Osteocyte (in vitro differentiated cells): Measurements from ENCODE around the gene PPP1R36. TPM values are rescaled to one million over a fixed set of nuclear protein-coding genes. Genes with fewer than 3 reads are reported as not detected.
"Not testable (repeated sequence)": the region's sequence is repeated elsewhere in the genome, so short reads cannot be mapped to it uniquely, and the experiment has no call there.

Experiments
- DNase-seq: peaks from one replicate; pipeline ENCODE4 v3.0.0; 2021; ENCODE audit warnings: mixed read lengths; ENCODE audit not compliant: unreplicated experiment; ENCODE audit errors: extremely low spot score
- H3K27ac Mint-ChIP-seq: one replicate; pipeline ENCODE4 v1.8.0; 2021; ENCODE audit warnings: mild to moderate bottlenecking, mixed read lengths; ENCODE audit not compliant: unreplicated experiment
- H3K27me3 Mint-ChIP-seq: one replicate; pipeline ENCODE4 v1.8.0; 2021; ENCODE audit warnings: mixed read lengths; ENCODE audit not compliant: unreplicated experiment
- H3K36me3 Mint-ChIP-seq: one replicate; pipeline ENCODE4 v1.8.0; 2021; ENCODE audit warnings: mixed read lengths; ENCODE audit not compliant: unreplicated experiment
- H3K4me1 Mint-ChIP-seq: one replicate; pipeline ENCODE4 v1.8.0; 2021; ENCODE audit warnings: mixed read lengths; ENCODE audit not compliant: unreplicated experiment
- H3K4me3 Mint-ChIP-seq: one replicate; pipeline ENCODE4 v1.8.0; 2021; ENCODE audit warnings: mild to moderate bottlenecking, moderate library complexity, mixed read lengths; ENCODE audit not compliant: unreplicated experiment
- H3K9me3 Mint-ChIP-seq: one replicate; pipeline ENCODE4 v1.8.0; 2021; ENCODE audit warnings: mixed read lengths; ENCODE audit not compliant: unreplicated experiment
- CTCF ChIP-seq: fragments of 200-600 bp; sonication (generic); IDR thresholded peaks from 2 replicates; pipeline ENCODE4 v1.5.0; 2021; ENCODE audit warnings: antibody characterized with exemption, mild to moderate bottlenecking, moderate library complexity
- total RNA-seq: library from RNA; stranded (reverse); gene quantifications from 2 replicates; pipeline ENCODE4 v1.2.1, GENCODE V29; 2021

The PPP1R36 gene
- total RNA-seq, 1 donor from 2014 or later = 1.3 TPM

- TF ChIP-seq CTCF = no peak
- no peak for DNase-seq
- no peaks in the 10 kb centered on the region for H3K27me3 Mint-ChIP-seq
- H3K9me3 Mint-ChIP-seq = no peaks in the 10 kb centered on the region
- H3K4me3 Mint-ChIP-seq = no peak overlapping the region
- H3K27ac Mint-ChIP-seq = peak overlapping the region; percentile 93
- no peaks in the 10 kb centered on the region for H3K36me3 Mint-ChIP-seq
- H3K4me1 Mint-ChIP-seq = peaks cover 31% of the 10 kb centered on the region
Observed at GRCh38 chr14:64612021-64612380, 62.2 kb downstream of the PPP1R36 start.

- no peak for TF ChIP-seq CTCF
- Mint-ChIP-seq H3K27ac (peak overlapping the region; percentile 9), H3K9me3 (no peaks in the 10 kb centered on the region), H3K4me1 (peaks cover 31% of the 10 kb centered on the region), H3K4me3 (no peak overlapping the region), H3K27me3 (no peaks in the 10 kb centered on the region), H3K36me3 (no peaks in the 10 kb centered on the region)
- DNase-seq = no peak
Observed at GRCh38 chr14:64612971-64613666, 63.4 kb downstream of the PPP1R36 start.

GRCh38 chr14:64614166-64614565 lies 64.4 kb downstream of the PPP1R36 start:
- H3K9me3 Mint-ChIP-seq = no peaks in the 10 kb centered on the region
- TF ChIP-seq CTCF = no peak
- H3K27ac Mint-ChIP-seq = peak overlapping the region; percentile 83
- H3K4me1 Mint-ChIP-seq = peaks cover 35% of the 10 kb centered on the region
- no peaks in the 10 kb centered on the region for H3K27me3 Mint-ChIP-seq
- no peaks in the 10 kb centered on the region for H3K36me3 Mint-ChIP-seq
- DNase-seq = no peak
- H3K4me3 Mint-ChIP-seq = no peak overlapping the region

GRCh38 chr14:64614805-64615391 lies 65.1 kb downstream of the PPP1R36 start:
- no peak for DNase-seq
- no peaks in the 10 kb centered on the region for H3K36me3 Mint-ChIP-seq
- no peaks in the 10 kb centered on the region for H3K9me3 Mint-ChIP-seq
- H3K27me3 Mint-ChIP-seq = no peaks in the 10 kb centered on the region
- peak overlapping the region; percentile 83 for H3K27ac Mint-ChIP-seq
- H3K4me1 Mint-ChIP-seq = peaks cover 41% of the 10 kb centered on the region
- no peak overlapping the region for H3K4me3 Mint-ChIP-seq
- TF ChIP-seq CTCF = no peak

- H3K27ac Mint-ChIP-seq, H3K9me3 Mint-ChIP-seq, DNase-seq, H3K27me3 Mint-ChIP-seq, H3K36me3 Mint-ChIP-seq, H3K4me3 Mint-ChIP-seq: not testable (repeated sequence)
- peaks cover 30% of the 10 kb centered on the region for H3K4me1 Mint-ChIP-seq
Observed at GRCh38 chr14:64617872-64618408, 68.2 kb downstream of the PPP1R36 start.
